ENCODE data around the gene C9orf43.

C9orf43 gene

GRCh38 chr9:113462781-113463286, 52.3 kb downstream of the C9orf43 start:
- H2AFZ ChIP-seq (ENCODE audit: low read depth, low read length): no peak overlapping the region
- H3K79me2 ChIP-seq (ENCODE audit: insufficient read depth, low read length): no peaks in the 10 kb centered on the region
- no peaks in the 10 kb centered on the region for H3K9me3 ChIP-seq (ENCODE audit: insufficient read depth, low read length, severe bottlenecking)
- H4K20me1 ChIP-seq (ENCODE audit: insufficient read depth, low read length): no peaks in the 10 kb centered on the region
- no peaks in the 10 kb centered on the region for H3K27me3 ChIP-seq (ENCODE audit: insufficient read depth, low read length, poor library complexity)
- no peak for ATAC-seq (ENCODE audit: insufficient read depth, low read depth)
- no peak overlapping the region for H3K27ac ChIP-seq (ENCODE audit: low read length)
- no peaks in the 10 kb centered on the region for H3K4me1 ChIP-seq (ENCODE audit: insufficient read depth, low read length)
- no peaks in the 10 kb centered on the region for H3K36me3 ChIP-seq (ENCODE audit: insufficient read depth, low read length)
- no peak for DNase-seq
- TF ChIP-seq CTCF (IDR thresholded peaks at IDR 0.05; ENCODE audit: borderline replicate concordance, extremely low read depth, low read length, poor library complexity, severe bottlenecking) (no peak), EZH2 (IDR thresholded peaks at IDR 0.05; ENCODE audit: borderline replicate concordance, low read depth, low read length, severe bottlenecking) (no peak)
- no peak overlapping the region for H3K4me2 ChIP-seq (ENCODE audit: insufficient read depth, low read length)
- H3K4me3 ChIP-seq (ENCODE audit: low read depth in 1 of 2, low read length in 2 of 2): no peak overlapping the region
- H3K9ac ChIP-seq (ENCODE audit: low read depth, low read length): no peak overlapping the region

- Histone ChIP-seq H3K79me2 (ENCODE audit: insufficient read depth, low read length) (no peaks in the 10 kb centered on the region), H3K9ac (ENCODE audit: low read depth, low read length) (no peak within 1 kb of the TSS), H3K27ac (ENCODE audit: low read length) (no peak within 1 kb of the TSS), H3K4me1 (ENCODE audit: insufficient read depth, low read length) (no peaks in the 10 kb centered on the region), H3K36me3 (ENCODE audit: insufficient read depth, low read length) (no peaks in the 10 kb centered on the region), H3K4me2 (ENCODE audit: insufficient read depth, low read length) (no peak within 1 kb of the TSS), H3K27me3 (ENCODE audit: insufficient read depth, low read length, poor library complexity) (no peaks in the 10 kb centered on the region), H4K20me1 (ENCODE audit: insufficient read depth, low read length) (no peaks in the 10 kb centered on the region), H3K4me3 (ENCODE audit: low read depth in 1 of 2, low read length in 2 of 2) (no peak within 1 kb of the TSS), H2AFZ (ENCODE audit: low read depth, low read length) (no peak within 1 kb of the TSS), H3K9me3 (ENCODE audit: insufficient read depth, low read length, severe bottlenecking) (no peaks in the 10 kb centered on the region)
- ATAC-seq (ENCODE audit: insufficient read depth, low read depth) (no peak), DNase-seq (no peak)
- no peak for TF ChIP-seq CTCF (IDR thresholded peaks at IDR 0.05; ENCODE audit: borderline replicate concordance, extremely low read depth, low read length, poor library complexity, severe bottlenecking)
- TF ChIP-seq EZH2 (IDR thresholded peaks at IDR 0.05; ENCODE audit: borderline replicate concordance, low read depth, low read length, severe bottlenecking): no peak
Observed at GRCh38 chr9:113463418-113464285, 53.1 kb downstream of the C9orf43 start, which contains the start of gene RGS3. TSS of gene RGS3 (plus strand) at chr9:113463727. CDS start at chr9:113463803, 76 bp downstream.

GRCh38 chr9:113464286-113464660, 53.7 kb downstream of the C9orf43 start:
- Histone ChIP-seq H3K27me3 (ENCODE audit: insufficient read depth, low read length, poor library complexity) (no peaks in the 10 kb centered on the region), H4K20me1 (ENCODE audit: insufficient read depth, low read length) (no peaks in the 10 kb centered on the region), H3K4me3 (ENCODE audit: low read depth in 1 of 2, low read length in 2 of 2) (no peak overlapping the region), H3K4me1 (ENCODE audit: insufficient read depth, low read length) (no peaks in the 10 kb centered on the region), H3K79me2 (ENCODE audit: insufficient read depth, low read length) (no peaks in the 10 kb centered on the region), H3K4me2 (ENCODE audit: insufficient read depth, low read length) (no peak overlapping the region), H3K36me3 (ENCODE audit: insufficient read depth, low read length) (no peaks in the 10 kb centered on the region), H2AFZ (ENCODE audit: low read depth, low read length) (no peak overlapping the region), H3K9ac (ENCODE audit: low read depth, low read length) (no peak overlapping the region), H3K27ac (ENCODE audit: low read length) (no peak overlapping the region), H3K9me3 (ENCODE audit: insufficient read depth, low read length, severe bottlenecking) (no peaks in the 10 kb centered on the region)
- DNase-seq (no peak), ATAC-seq (ENCODE audit: insufficient read depth, low read depth) (no peak)
- TF ChIP-seq CTCF (IDR thresholded peaks at IDR 0.05; ENCODE audit: borderline replicate concordance, extremely low read depth, low read length, poor library complexity, severe bottlenecking) (no peak), EZH2 (IDR thresholded peaks at IDR 0.05; ENCODE audit: borderline replicate concordance, low read depth, low read length, severe bottlenecking) (no peak)

Measured in DND-41 (cell line).